Upper lobe of left lung (tissue), 6 donors: Measurements from ENCODE around the gene DSC1. TPM values are rescaled to one million over a fixed set of nuclear protein-coding genes. Genes with fewer than 3 reads are reported as not detected.
A peak's percentile ranks its signal among the peaks of the same experiment; 100 is the strongest.

Experiments
- ATAC-seq, 2 donors: fragments of 200-7000 bp; cut with Tn5 transposase; one replicate each; pipeline ENCODE4 v1.9.1; 2022; ENCODE audit warnings: mild to moderate bottlenecking in 2 of 2, moderate library complexity in 2 of 2; ENCODE audit not compliant: low FRiP score in 2 of 2
- DNase-seq, 2 donors: peaks; one replicate each; pipeline ENCODE4 v3.0.0-alpha.2; 2019 to 2020
- H3K27ac ChIP-seq, 4 donors: fragments of 200-600 bp; sonication (generic); one replicate each; pipeline ENCODE4 v1.5.1; 2016 to 2019
- H3K27me3 ChIP-seq, 4 donors: fragments of 200-600 bp; sonication (generic); one replicate each; pipeline ENCODE4 v1.5.1; 2017 to 2019
- H3K36me3 ChIP-seq, 4 donors: fragments of 200-600 bp; sonication (generic); one replicate each; pipeline ENCODE4 v1.5.1; 2016 to 2019
- H3K4me1 ChIP-seq, 4 donors: fragments of 200-600 bp; sonication (generic); one replicate each; pipeline ENCODE4 v1.5.1; 2018 to 2019
- H3K4me3 ChIP-seq, 4 donors: fragments of 200-600 bp; sonication (generic); one replicate each; pipeline ENCODE4 v1.5.1; 2017 to 2019; ENCODE audit warnings: mild to moderate bottlenecking in 2 of 4, moderate library complexity in 1 of 4
- H3K9me3 ChIP-seq, 4 donors: fragments of 200-600 bp; sonication (generic); one replicate each; pipeline ENCODE4 v1.5.1; 2018 to 2019
- CTCF ChIP-seq, 6 experiments: fragments of 450-650 bp in 4 of 6; fragments of 200-600 bp in 2 of 6; sonication (generic) in 2 of 6; IDR thresholded peaks; one replicate each; pipeline ENCODE4 v1.5.1; 2016 to 2019; ENCODE audit warnings: antibody characterized with exemption in 6 of 6
- EP300 ChIP-seq, 4 donors: sonication (generic); formaldehyde crosslinking; IDR thresholded peaks; one replicate each; pipeline ENCODE4 v1.5.1; 2017; ENCODE audit warnings: antibody characterized with exemption in 4 of 4, control low read depth in 2 of 4
- POLR2A ChIP-seq, 4 donors: fragments of 450-650 bp; IDR thresholded peaks; one replicate each; pipeline ENCODE4 v1.5.1; 2016 to 2017; ENCODE audit warnings: antibody characterized with exemption in 4 of 4, mild to moderate bottlenecking in 2 of 4
- POLR2AphosphoS5 ChIP-seq, 2 donors: sonication (generic); formaldehyde crosslinking; IDR thresholded peaks; one replicate each; pipeline ENCODE4 v1.5.1; 2017; ENCODE audit warnings: antibody characterized with exemption in 2 of 2
- WGBS, 2 donors: methylation state at CpG; one replicate each; pipeline ENCODE4 v1.1.5; 2017 to 2018; 5-methylcytosine and 5-hydroxymethylcytosine counted together
- total RNA-seq, 6 donors: library from RNA; depleted of rRNA in 4 of 6; stranded (reverse); fragments of >200 nt in 4 of 6; gene quantifications; one replicate each; pipeline versions ENCODE4 v1.1.0 to v1.2.1, GENCODE V29; 2016 to 2021
- donor health status: DM: no; HTN: no; CAD: no; lungs with moderate emphysema.
- donor health status: DM: no; HTN: yes; CAD: no; lungs with severe emphysema.

The DSC1 gene
- not detected for total RNA-seq

- no peak within 1 kb of the TSS for H3K4me3 ChIP-seq
- no peaks in the 10 kb centered on the region for H3K9me3 ChIP-seq
- no peak for TF ChIP-seq POLR2AphosphoS5 (IDR thresholded peaks at IDR 0.05)
- no peak for TF ChIP-seq CTCF (IDR thresholded peaks at IDR 0.05)
- no peak for TF ChIP-seq POLR2A (IDR thresholded peaks at IDR 0.05)
- TF ChIP-seq EP300 (IDR thresholded peaks at IDR 0.05), result no peak
- no peaks in the 10 kb centered on the region for H3K4me1 ChIP-seq
- no peaks in the 10 kb centered on the region for H3K27me3 ChIP-seq
- DNase-seq (no peak), ATAC-seq (no peak)
- no peaks in the 10 kb centered on the region for H3K36me3 ChIP-seq
- WGBS, 2 donors, result 71% methylated on average over 5 of the region's 5 CpGs
- no peak within 1 kb of the TSS for H3K27ac ChIP-seq
Observed at GRCh38 chr18:31162825-31163435, at the start of gene DSC1. Gene DSC1 (minus strand): TSS chr18:31162856. CDS start chr18:31162594, 262 bp downstream.

GRCh38 chr18:31211047-31211446, 48.4 kb upstream of the DSC1 start:
- 78 to 88% methylated on average over 1 of the region's 1 CpG for WGBS, 2 donors
- Histone ChIP-seq H3K9me3 (no peaks in the 10 kb centered on the region), H3K27ac (no peak overlapping the region), H3K36me3 (no peaks in the 10 kb centered on the region), H3K4me3 (no peak overlapping the region), H3K4me1 (peaks cover 0 to 7% (median 6%) of the 10 kb centered on the region in 4 donors), H3K27me3 (no peaks in the 10 kb centered on the region)
- ATAC-seq, result no peak
- TF ChIP-seq POLR2A (IDR thresholded peaks at IDR 0.05), result no peak
- TF ChIP-seq EP300 (IDR thresholded peaks at IDR 0.05), result no peak
- TF ChIP-seq CTCF (IDR thresholded peaks at IDR 0.05), result no peak
- TF ChIP-seq POLR2AphosphoS5 (IDR thresholded peaks at IDR 0.05), result no peak
- DNase-seq, result no peak

- no peak for ATAC-seq
- Histone ChIP-seq H3K4me1 (peaks cover 0 to 8% (median 6%) of the 10 kb centered on the region in 4 donors), H3K36me3 (no peaks in the 10 kb centered on the region), H3K27ac (no peak overlapping the region), H3K27me3 (no peaks in the 10 kb centered on the region), H3K9me3 (no peaks in the 10 kb centered on the region), H3K4me3 (no peak overlapping the region)
- WGBS, 2 donors, result 68 to 72% methylated on average over 4 of the region's 4 CpGs
- DNase-seq, result no peak
- TF ChIP-seq CTCF (IDR thresholded peaks at IDR 0.05) (no peak), EP300 (IDR thresholded peaks at IDR 0.05) (no peak), POLR2AphosphoS5 (IDR thresholded peaks at IDR 0.05) (no peak), POLR2A (IDR thresholded peaks at IDR 0.05) (no peak)
Observed at GRCh38 chr18:31209041-31209440, 46.4 kb upstream of the DSC1 start.

GRCh38 chr18:31207391-31207790, 44.7 kb upstream of the DSC1 start:
- DNase-seq (no peak), ATAC-seq (peak in 1 of 2 donors; percentile 50)
- TF ChIP-seq CTCF (IDR thresholded peaks at IDR 0.05) (no peak), POLR2A (IDR thresholded peaks at IDR 0.05) (no peak), POLR2AphosphoS5 (IDR thresholded peaks at IDR 0.05) (no peak), EP300 (IDR thresholded peaks at IDR 0.05) (no peak)
- no peaks in the 10 kb centered on the region for H3K36me3 ChIP-seq
- 69 to 73% methylated on average over 6 of the region's 6 CpGs for WGBS, 2 donors
- H3K27me3 ChIP-seq, result no peaks in the 10 kb centered on the region
- peak overlapping the region in 1 of 4 donors; percentile 11 for H3K4me3 ChIP-seq
- H3K27ac ChIP-seq, result peak overlapping the region in 2 of 4 donors; percentile 36 to 58
- H3K9me3 ChIP-seq, result no peaks in the 10 kb centered on the region
- peaks cover 3 to 12% (median 6%) of the 10 kb centered on the region in 4 donors for H3K4me1 ChIP-seq
